Measurements from ENCODE around the gene NFIX.

GRCh38 chr19:13032837-13033236, 37.6 kb downstream of the NFIX start:
- TF ChIP-seq CTCF (IDR thresholded peaks at IDR 0.05; ENCODE audit: low read depth, low read length) (no peak), EZH2phosphoT487 (IDR thresholded peaks at IDR 0.05; ENCODE audit: low read depth) (no peak)

Data from OCI-LY3 (cell line).